Measurements from ENCODE around the gene MEPCE.
A peak's percentile ranks its signal among the peaks of the same experiment; 100 is the strongest.

Gene MEPCE

DNA sequence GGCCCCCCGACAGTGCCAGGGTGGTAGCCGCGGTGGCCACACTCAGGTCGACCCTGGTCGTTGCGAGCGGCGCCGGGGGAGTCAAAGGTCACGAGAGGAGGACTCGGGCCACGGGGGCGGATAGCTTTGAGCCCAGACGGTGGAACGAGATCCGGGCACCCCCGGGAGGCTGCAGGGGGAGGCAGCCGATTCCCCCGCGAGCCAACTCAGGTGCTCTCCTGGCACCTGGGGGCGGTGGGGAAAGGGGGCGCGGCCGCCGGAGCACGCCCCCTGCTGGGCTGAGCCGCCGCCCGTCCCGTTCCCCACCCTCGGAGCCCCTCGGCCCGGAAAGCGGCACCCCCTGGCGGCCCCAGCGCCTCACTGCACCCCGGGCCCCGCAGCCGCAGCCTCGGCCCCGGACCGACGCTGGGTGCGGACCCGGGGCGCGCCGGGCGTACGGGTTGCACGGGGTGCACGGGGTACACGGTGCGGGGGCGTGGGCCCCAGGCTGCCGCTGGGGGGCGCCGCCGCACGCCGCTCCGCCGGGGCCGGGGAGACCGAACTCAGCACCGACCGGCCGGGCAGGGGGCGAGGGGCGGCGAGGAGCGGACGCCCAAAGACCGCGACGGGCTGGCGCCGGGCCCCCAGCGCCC lies 53.6 kb downstream of the MEPCE start:
- no peak for TF ChIP-seq ZFX (IDR thresholded peaks at IDR 0.05)
- TF ChIP-seq, protein P1, sequence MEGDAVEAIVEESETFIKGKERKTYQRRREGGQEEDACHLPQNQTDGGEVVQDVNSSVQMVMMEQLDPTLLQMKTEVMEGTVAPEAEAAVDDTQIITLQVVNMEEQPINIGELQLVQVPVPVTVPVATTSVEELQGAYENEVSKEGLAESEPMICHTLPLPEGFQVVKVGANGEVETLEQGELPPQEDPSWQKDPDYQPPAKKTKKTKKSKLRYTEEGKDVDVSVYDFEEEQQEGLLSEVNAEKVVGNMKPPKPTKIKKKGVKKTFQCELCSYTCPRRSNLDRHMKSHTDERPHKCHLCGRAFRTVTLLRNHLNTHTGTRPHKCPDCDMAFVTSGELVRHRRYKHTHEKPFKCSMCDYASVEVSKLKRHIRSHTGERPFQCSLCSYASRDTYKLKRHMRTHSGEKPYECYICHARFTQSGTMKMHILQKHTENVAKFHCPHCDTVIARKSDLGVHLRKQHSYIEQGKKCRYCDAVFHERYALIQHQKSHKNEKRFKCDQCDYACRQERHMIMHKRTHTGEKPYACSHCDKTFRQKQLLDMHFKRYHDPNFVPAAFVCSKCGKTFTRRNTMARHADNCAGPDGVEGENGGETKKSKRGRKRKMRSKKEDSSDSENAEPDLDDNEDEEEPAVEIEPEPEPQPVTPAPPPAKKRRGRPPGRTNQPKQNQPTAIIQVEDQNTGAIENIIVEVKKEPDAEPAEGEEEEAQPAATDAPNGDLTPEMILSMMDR (conservative IDR thresholded peaks at IDR 0.05) = peak; percentile 100
- H3K27ac ChIP-seq = no peak overlapping the region
